Osteocyte (in vitro differentiated cells): ENCODE data around the gene CHAC1. TPM values are rescaled to one million over a fixed set of nuclear protein-coding genes. Genes with fewer than 3 reads are reported as not detected.

Experiments
- DNase-seq: peaks from one replicate; pipeline ENCODE4 v3.0.0; 2021; ENCODE audit warnings: mixed read lengths; ENCODE audit not compliant: unreplicated experiment; ENCODE audit errors: extremely low spot score
- H3K27ac Mint-ChIP-seq: one replicate; pipeline ENCODE4 v1.8.0; 2021; ENCODE audit warnings: mild to moderate bottlenecking, mixed read lengths; ENCODE audit not compliant: unreplicated experiment
- H3K27me3 Mint-ChIP-seq: one replicate; pipeline ENCODE4 v1.8.0; 2021; ENCODE audit warnings: mixed read lengths; ENCODE audit not compliant: unreplicated experiment
- H3K36me3 Mint-ChIP-seq: one replicate; pipeline ENCODE4 v1.8.0; 2021; ENCODE audit warnings: mixed read lengths; ENCODE audit not compliant: unreplicated experiment
- H3K4me1 Mint-ChIP-seq: one replicate; pipeline ENCODE4 v1.8.0; 2021; ENCODE audit warnings: mixed read lengths; ENCODE audit not compliant: unreplicated experiment
- H3K4me3 Mint-ChIP-seq: one replicate; pipeline ENCODE4 v1.8.0; 2021; ENCODE audit warnings: mild to moderate bottlenecking, moderate library complexity, mixed read lengths; ENCODE audit not compliant: unreplicated experiment
- H3K9me3 Mint-ChIP-seq: one replicate; pipeline ENCODE4 v1.8.0; 2021; ENCODE audit warnings: mixed read lengths; ENCODE audit not compliant: unreplicated experiment
- CTCF ChIP-seq: fragments of 200-600 bp; sonication (generic); IDR thresholded peaks from 2 replicates; pipeline ENCODE4 v1.5.0; 2021; ENCODE audit warnings: antibody characterized with exemption, mild to moderate bottlenecking, moderate library complexity
- total RNA-seq: library from RNA; stranded (reverse); gene quantifications from 2 replicates; pipeline ENCODE4 v1.2.1, GENCODE V29; 2021

The CHAC1 gene
- total RNA-seq, 1 donor from 2014 or later: 33.3 TPM

DNA sequence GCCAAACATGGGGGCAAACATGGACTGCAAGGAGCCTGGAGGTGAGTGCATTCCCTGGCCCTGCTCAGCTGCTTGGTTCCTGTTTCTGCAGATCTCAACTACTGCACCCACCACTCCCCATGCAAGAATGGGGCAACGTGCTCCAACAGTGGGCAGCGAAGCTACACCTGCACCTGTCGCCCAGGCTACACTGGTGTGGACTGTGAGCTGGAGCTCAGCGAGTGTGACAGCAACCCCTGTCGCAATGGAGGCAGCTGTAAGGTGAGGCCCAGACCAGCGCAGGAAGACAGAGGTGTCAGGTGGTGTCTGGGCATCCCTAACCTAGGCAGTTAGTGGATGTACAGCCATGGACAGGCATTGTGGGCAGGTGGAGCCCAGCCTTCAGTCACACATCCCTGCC lies 18.8 kb upstream of the CHAC1 start:
- H3K9me3 Mint-ChIP-seq: no peaks in the 10 kb centered on the region
- no peaks in the 10 kb centered on the region for H3K36me3 Mint-ChIP-seq
- no peak overlapping the region for H3K4me3 Mint-ChIP-seq
- peaks cover 21% of the 10 kb centered on the region for H3K4me1 Mint-ChIP-seq
- no peak for TF ChIP-seq CTCF
- peaks cover 31% of the 10 kb centered on the region for H3K27me3 Mint-ChIP-seq
- no peak overlapping the region for H3K27ac Mint-ChIP-seq
- DNase-seq: no peak

DNA sequence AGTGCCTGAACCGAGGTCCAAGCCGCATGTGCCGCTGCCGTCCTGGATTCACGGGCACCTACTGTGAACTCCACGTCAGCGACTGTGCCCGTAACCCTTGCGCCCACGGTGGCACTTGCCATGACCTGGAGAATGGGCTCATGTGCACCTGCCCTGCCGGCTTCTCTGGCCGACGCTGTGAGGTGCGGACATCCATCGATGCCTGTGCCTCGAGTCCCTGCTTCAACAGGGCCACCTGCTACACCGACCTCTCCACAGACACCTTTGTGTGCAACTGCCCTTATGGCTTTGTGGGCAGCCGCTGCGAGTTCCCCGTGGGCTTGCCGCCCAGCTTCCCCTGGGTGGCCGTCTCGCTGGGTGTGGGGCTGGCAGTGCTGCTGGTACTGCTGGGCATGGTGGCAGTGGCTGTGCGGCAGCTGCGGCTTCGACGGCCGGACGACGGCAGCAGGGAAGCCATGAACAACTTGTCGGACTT lies 17.0 kb upstream of the CHAC1 start:
- no peaks in the 10 kb centered on the region for H3K36me3 Mint-ChIP-seq
- TF ChIP-seq CTCF: no peak
- H3K27ac Mint-ChIP-seq: no peak overlapping the region
- H3K9me3 Mint-ChIP-seq: no peaks in the 10 kb centered on the region
- H3K4me1 Mint-ChIP-seq: peaks cover 18% of the 10 kb centered on the region
- no peak overlapping the region for H3K4me3 Mint-ChIP-seq
- H3K27me3 Mint-ChIP-seq: peaks cover 15% of the 10 kb centered on the region
- no peak for DNase-seq

DNA sequence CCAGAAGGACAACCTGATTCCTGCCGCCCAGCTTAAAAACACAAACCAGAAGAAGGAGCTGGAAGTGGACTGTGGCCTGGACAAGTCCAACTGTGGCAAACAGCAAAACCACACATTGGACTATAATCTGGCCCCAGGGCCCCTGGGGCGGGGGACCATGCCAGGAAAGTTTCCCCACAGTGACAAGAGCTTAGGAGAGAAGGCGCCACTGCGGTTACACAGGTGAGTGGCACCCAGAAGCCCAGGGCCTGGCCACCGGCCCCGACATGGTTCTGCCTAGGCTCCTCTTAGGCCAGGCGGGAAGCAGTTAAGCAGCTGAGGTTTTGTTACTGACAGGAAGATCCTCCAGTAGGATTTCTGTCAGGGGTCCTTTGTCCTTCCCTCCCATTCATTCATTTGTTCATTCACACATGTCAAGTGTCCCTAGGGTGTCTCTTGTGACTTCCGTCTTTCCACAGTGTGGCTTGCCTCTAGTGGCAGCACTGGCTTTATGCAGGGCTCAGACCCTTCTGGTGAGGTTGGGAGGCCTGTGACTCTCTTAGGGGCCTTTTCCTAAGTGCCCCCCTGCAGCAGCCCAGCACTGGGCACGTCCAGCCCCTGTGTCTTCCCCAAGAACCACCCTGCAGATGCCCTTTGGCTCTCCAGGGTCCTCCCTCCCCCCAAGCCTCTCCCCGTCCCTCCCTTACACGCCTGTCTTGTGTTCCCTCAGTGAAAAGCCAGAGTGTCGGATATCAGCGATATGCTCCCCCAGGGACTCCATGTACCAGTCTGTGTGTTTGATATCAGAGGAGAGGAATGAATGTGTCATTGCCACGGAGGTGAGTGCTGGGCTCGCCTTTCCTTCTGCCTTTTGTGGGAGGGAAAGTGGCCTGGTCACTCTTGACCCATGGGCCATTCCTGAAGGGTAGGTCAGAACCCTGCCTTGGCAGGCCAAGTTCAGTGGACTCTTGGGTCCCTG lies 16.3 kb upstream of the CHAC1 start:
- DNase-seq: no peak
- Mint-ChIP-seq H3K36me3 (no peaks in the 10 kb centered on the region), H3K27me3 (peaks cover 9% of the 10 kb centered on the region), H3K4me1 (peaks cover 20% of the 10 kb centered on the region), H3K27ac (no peak overlapping the region), H3K4me3 (no peak overlapping the region), H3K9me3 (no peaks in the 10 kb centered on the region)
- no peak for TF ChIP-seq CTCF

DNA sequence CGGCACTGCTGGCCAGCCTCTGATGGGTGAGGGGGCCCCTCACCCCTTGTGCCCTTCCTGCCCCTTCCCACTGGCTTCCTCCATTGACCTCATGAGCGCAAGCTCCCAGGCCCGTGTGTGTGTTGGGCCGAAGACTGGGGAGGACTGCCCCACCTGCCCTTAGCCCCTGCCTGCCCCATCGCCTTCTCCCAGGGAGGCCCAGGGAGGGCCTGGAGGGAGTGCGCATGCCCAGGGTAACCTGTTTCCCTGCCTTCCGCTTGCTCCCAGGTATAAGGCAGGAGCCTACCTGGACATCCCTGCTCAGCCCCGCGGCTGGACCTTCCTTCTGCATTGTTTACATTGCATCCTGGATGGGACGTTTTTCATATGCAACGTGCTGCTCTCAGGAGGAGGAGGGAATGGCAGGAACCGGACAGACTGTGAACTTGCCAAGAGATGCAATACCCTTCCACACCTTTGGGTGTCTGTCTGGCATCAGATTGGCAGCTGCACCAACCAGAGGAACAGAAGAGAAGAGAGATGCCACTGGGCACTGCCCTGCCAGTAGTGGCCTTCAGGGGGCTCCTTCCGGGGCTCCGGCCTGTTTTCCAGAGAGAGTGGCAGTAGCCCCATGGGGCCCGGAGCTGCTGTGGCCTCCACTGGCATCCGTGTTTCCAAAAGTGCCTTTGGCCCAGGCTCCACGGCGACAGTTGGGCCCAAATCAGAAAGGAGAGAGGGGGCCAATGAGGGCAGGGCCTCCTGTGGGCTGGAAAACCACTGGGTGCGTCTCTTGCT lies 15.3 kb upstream of the CHAC1 start:
- TF ChIP-seq CTCF: peak; percentile 53
- H3K9me3 Mint-ChIP-seq: no peaks in the 10 kb centered on the region
- no peak for DNase-seq
- H3K27ac Mint-ChIP-seq: no peak overlapping the region
- H3K4me1 Mint-ChIP-seq: peaks cover 28% of the 10 kb centered on the region
- peaks cover 3% of the 10 kb centered on the region for H3K27me3 Mint-ChIP-seq
- H3K36me3 Mint-ChIP-seq: no peaks in the 10 kb centered on the region
- H3K4me3 Mint-ChIP-seq: no peak overlapping the region

DNA sequence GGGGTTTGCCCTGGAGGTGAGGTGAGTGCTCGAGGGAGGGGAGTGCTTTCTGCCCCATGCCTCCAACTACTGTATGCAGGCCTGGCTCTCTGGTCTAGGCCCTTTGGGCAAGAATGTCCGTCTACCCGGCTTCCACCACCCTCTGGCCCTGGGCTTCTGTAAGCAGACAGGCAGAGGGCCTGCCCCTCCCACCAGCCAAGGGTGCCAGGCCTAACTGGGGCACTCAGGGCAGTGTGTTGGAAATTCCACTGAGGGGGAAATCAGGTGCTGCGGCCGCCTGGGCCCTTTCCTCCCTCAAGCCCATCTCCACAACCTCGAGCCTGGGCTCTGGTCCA lies 14.8 kb upstream of the CHAC1 start:
- no peak overlapping the region for H3K4me3 Mint-ChIP-seq
- no peaks in the 10 kb centered on the region for H3K36me3 Mint-ChIP-seq
- H3K27me3 Mint-ChIP-seq: peaks cover 1% of the 10 kb centered on the region
- H3K9me3 Mint-ChIP-seq: no peaks in the 10 kb centered on the region
- H3K27ac Mint-ChIP-seq: no peak overlapping the region
- H3K4me1 Mint-ChIP-seq: peaks cover 29% of the 10 kb centered on the region
- no peak for DNase-seq
- no peak for TF ChIP-seq CTCF
